ENCODE measurements around the gene KCNH1. TPM values are rescaled to one million over a fixed set of nuclear protein-coding genes. Genes with fewer than 3 reads are reported as not detected.

KCNH1 gene
- total and polyA plus RNA-seq, 8 donors: 0.04 to 0.54 (median 0.13) TPM

- TF ChIP-seq, protein P1, sequence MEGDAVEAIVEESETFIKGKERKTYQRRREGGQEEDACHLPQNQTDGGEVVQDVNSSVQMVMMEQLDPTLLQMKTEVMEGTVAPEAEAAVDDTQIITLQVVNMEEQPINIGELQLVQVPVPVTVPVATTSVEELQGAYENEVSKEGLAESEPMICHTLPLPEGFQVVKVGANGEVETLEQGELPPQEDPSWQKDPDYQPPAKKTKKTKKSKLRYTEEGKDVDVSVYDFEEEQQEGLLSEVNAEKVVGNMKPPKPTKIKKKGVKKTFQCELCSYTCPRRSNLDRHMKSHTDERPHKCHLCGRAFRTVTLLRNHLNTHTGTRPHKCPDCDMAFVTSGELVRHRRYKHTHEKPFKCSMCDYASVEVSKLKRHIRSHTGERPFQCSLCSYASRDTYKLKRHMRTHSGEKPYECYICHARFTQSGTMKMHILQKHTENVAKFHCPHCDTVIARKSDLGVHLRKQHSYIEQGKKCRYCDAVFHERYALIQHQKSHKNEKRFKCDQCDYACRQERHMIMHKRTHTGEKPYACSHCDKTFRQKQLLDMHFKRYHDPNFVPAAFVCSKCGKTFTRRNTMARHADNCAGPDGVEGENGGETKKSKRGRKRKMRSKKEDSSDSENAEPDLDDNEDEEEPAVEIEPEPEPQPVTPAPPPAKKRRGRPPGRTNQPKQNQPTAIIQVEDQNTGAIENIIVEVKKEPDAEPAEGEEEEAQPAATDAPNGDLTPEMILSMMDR (IDR thresholded peaks at IDR 0.05): no peak
- H3K27ac ChIP-seq: no peak overlapping the region
- no peaks in the 10 kb centered on the region for H3K36me3 ChIP-seq
- ATAC-seq (no peak), DNase-seq (no peak)
- H3K4me3 ChIP-seq: no peak overlapping the region
- intact Hi-C loops (cut with DNase I): no loop called here
- no peaks in the 10 kb centered on the region for H3K27me3 ChIP-seq
- H3K9me3 ChIP-seq: no peaks in the 10 kb centered on the region
- H3K4me1 ChIP-seq: no peaks in the 10 kb centered on the region
Observed at GRCh38 chr1:210641582-210641981, 492.4 kb downstream of the KCNH1 start.

- TF ChIP-seq, protein P1 (IDR thresholded peaks at IDR 0.05): no peak
- Histone ChIP-seq H3K4me3 (no peak overlapping the region), H3K27ac (no peak overlapping the region), H3K27me3 (no peaks in the 10 kb centered on the region), H3K4me1 (no peaks in the 10 kb centered on the region), H3K9me3 (no peaks in the 10 kb centered on the region), H3K36me3 (no peaks in the 10 kb centered on the region)
- intact Hi-C loops (cut with DNase I): no loop called here
- ATAC-seq (no peak), DNase-seq (no peak)
Observed at GRCh38 chr1:210635108-210635507, 498.8 kb downstream of the KCNH1 start.

DNA sequence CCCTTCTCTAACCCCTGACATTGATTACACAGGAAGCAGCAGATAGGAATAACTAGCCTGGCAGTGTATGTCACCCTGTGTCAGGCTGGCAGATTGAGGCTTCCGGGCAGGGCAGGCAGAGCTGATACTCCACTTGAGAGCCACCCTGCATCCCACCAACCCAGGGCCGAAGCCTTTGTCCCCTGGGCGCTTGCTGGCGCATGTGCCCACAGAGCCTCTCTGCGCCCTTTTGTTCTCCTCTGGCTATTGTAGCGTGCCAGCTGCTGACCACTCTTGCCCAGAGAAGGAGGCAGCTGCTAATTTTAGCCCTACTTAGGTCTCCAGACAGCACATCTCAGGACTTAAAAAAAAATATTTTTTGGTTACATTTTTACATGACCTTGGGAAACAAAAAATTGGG lies 500.3 kb downstream of the KCNH1 start:
- Histone ChIP-seq H3K4me1 (no peaks in the 10 kb centered on the region), H3K27me3 (no peaks in the 10 kb centered on the region), H3K27ac (no peak overlapping the region), H3K36me3 (no peaks in the 10 kb centered on the region), H3K9me3 (no peaks in the 10 kb centered on the region), H3K4me3 (no peak overlapping the region)
- intact Hi-C loops (cut with DNase I): no loop called here
- DNase-seq: no peak
- TF ChIP-seq, protein P1 (IDR thresholded peaks at IDR 0.05): no peak
- no peak for ATAC-seq

DNA sequence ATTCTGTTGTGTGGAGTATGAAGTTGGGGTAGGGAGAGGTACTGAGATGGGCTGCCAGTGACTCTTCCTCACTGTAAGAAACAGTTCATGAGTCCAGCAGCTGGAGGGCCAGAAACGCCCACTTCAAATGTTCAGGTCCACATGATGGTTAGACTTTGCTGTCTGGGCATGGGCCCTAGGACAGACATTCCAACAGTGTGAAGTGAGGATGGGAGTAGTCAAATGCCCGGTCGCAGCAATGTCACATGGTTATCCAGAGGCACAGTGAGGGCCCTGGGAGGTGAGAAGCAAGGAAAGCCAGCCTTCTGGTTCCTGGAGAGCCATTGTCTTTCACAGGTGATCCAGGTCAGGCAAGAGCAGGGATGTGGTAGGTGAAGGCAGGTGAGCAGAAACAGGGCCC lies 500.8 kb downstream of the KCNH1 start:
- ATAC-seq: no peak
- no peaks in the 10 kb centered on the region for H3K36me3 ChIP-seq
- no peak overlapping the region for H3K4me3 ChIP-seq
- TF ChIP-seq, protein P1 (IDR thresholded peaks at IDR 0.05): no peak
- no peaks in the 10 kb centered on the region for H3K27me3 ChIP-seq
- intact Hi-C loops (cut with DNase I): no loop called here
- no peak for DNase-seq
- no peak overlapping the region for H3K27ac ChIP-seq
- no peaks in the 10 kb centered on the region for H3K4me1 ChIP-seq
- H3K9me3 ChIP-seq: no peaks in the 10 kb centered on the region

- H3K27me3 ChIP-seq: no peaks in the 10 kb centered on the region
- no peak overlapping the region for H3K4me3 ChIP-seq
- H3K36me3 ChIP-seq: no peaks in the 10 kb centered on the region
- no peaks in the 10 kb centered on the region for H3K4me1 ChIP-seq
- no peak for DNase-seq
- ATAC-seq: no peak
- no peaks in the 10 kb centered on the region for H3K9me3 ChIP-seq
- intact Hi-C loops (cut with DNase I): no loop called here
- H3K27ac ChIP-seq: no peak overlapping the region
- TF ChIP-seq, protein P1 (IDR thresholded peaks at IDR 0.05): no peak
Observed at GRCh38 chr1:210631399-210631798, 502.5 kb downstream of the KCNH1 start.
